Stimulated activated CD8-positive, alpha-beta memory T cell treated with anti-CD3 and anti-CD28 coated beads, Interleukin-7, amount 100 ng/mL, for 4 hours (primary cell): ENCODE measurements around the gene KRTAP9-9.
"Not testable (repeated sequence)": the region's sequence is repeated elsewhere in the genome, so short reads cannot be mapped to it uniquely, and the experiment has no call there.

ENCODE experiments used
- DNase-seq, 2 donors: peaks; one replicate each; pipeline ENCODE4 v3.0.0-alpha.2; 2020; ENCODE audit warnings: low read depth in 2 of 2

KRTAP9-9 gene

GRCh38 chr17:41255381-41256290 is at the start of gene KRTAP9-9:
KRTAP9-9 (plus strand) TSS chr17:41255384.
- not testable (repeated sequence) for DNase-seq

- no peak for DNase-seq
Measured at GRCh38 chr17:41211845-41212466, 43.2 kb upstream of the KRTAP9-9 start.

GRCh38 chr17:41212524-41213169 is 42.5 kb upstream of the KRTAP9-9 start:
- DNase-seq: no peak

GRCh38 chr17:41215681-41216080 is 39.5 kb upstream of the KRTAP9-9 start:
- no peak for DNase-seq

GRCh38 chr17:41223821-41224220 is 31.4 kb upstream of the KRTAP9-9 start:
- DNase-seq: no peak

GRCh38 chr17:41226051-41226450 is 29.1 kb upstream of the KRTAP9-9 start:
- DNase-seq: no peak

GRCh38 chr17:41226598-41227095 is 28.5 kb upstream of the KRTAP9-9 start, which contains the start of gene KRTAP9-2:
KRTAP9-2 (plus strand) TSS chr17:41226648; CDS start chr17:41226655, 7 bp downstream.
- not testable (repeated sequence) for DNase-seq

- no peak for DNase-seq
Measured at GRCh38 chr17:41230094-41230493, 25.1 kb upstream of the KRTAP9-9 start.

- DNase-seq: no peak
Measured at GRCh38 chr17:41231731-41232130, 23.5 kb upstream of the KRTAP9-9 start.

GRCh38 chr17:41232399-41233105 is 22.6 kb upstream of the KRTAP9-9 start, which contains the start of gene KRTAP9-3:
KRTAP9-3 (plus strand) TSS chr17:41232449; CDS start chr17:41232502, 53 bp downstream.
- not testable (repeated sequence) for DNase-seq

- not testable (repeated sequence) for DNase-seq
Measured at GRCh38 chr17:41237116-41237515, 18.1 kb upstream of the KRTAP9-9 start.

- not testable (repeated sequence) for DNase-seq
Measured at GRCh38 chr17:41237949-41238437, 17.2 kb upstream of the KRTAP9-9 start, which contains the start of gene KRTAP9-8. KRTAP9-8 (plus strand) TSS chr17:41237999; CDS start chr17:41238052, 53 bp downstream.

GRCh38 chr17:41246995-41247787 is 8.0 kb upstream of the KRTAP9-9 start:
- DNase-seq: not testable (repeated sequence)

- DNase-seq: not testable (repeated sequence)
Measured at GRCh38 chr17:41249637-41250240, 5.4 kb upstream of the KRTAP9-9 start, which contains the start of gene KRTAP9-4. KRTAP9-4 (plus strand) TSS chr17:41249687; CDS start chr17:41249721, 34 bp downstream.

GRCh38 chr17:41251261-41251660 is 3.9 kb upstream of the KRTAP9-9 start:
- DNase-seq: no peak

GRCh38 chr17:41254861-41255260 is 323 bp upstream of the KRTAP9-9 start:
- no peak for DNase-seq

- DNase-seq: no peak
Measured at GRCh38 chr17:41256291-41256685, 1.1 kb downstream of the KRTAP9-9 start.

- no peak for DNase-seq
Measured at GRCh38 chr17:41258406-41258805, 3.2 kb downstream of the KRTAP9-9 start.

GRCh38 chr17:41263212-41263611 is 8.0 kb downstream of the KRTAP9-9 start:
- DNase-seq: no peak

- DNase-seq: no peak
Measured at GRCh38 chr17:41264599-41264998, 9.4 kb downstream of the KRTAP9-9 start.
